ENCODE measurements around the gene POLE.

The POLE gene

GRCh38 chr12:132687211-132688164 lies at the start of gene POLE, which contains the start of gene PXMP2:
POLE (minus strand) TSS chr12:132687342; CDS start chr12:132687315, 27 bp downstream.
PXMP2 (plus strand) TSS chr12:132687587; CDS start chr12:132687671, 84 bp downstream.
- peak; percentile 85 to 88 for DNase-seq (ENCODE audit: low read depth in 2 of 2)

DNA sequence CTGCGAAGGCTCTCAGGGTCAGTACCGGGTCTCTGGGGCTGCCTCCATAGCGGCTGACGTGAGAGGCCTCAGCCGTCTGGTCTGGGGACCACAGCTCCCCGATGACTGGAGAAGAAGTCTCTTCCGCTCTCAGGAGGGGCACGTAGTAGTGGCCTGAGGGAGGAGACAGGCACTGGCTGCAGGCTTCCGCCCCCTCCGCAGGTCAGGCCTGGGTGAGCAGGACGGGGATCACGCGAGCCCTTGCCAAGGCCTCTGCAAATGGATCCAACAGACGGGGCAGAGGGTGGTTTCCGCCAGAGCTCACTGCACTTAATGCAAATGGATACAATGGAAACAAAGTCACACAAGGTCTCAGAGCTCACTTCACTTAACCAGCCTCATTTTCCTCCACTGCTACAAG lies 49.8 kb upstream of the POLE start:
- no peak for DNase-seq (ENCODE audit: low read depth in 2 of 2)

GRCh38 chr12:132736378-132736777 lies 49.2 kb upstream of the POLE start:
- no peak for DNase-seq (ENCODE audit: low read depth in 2 of 2)

GRCh38 chr12:132735496-132735895 lies 48.4 kb upstream of the POLE start:
- DNase-seq (ENCODE audit: low read depth in 2 of 2) = no peak

- no peak for DNase-seq (ENCODE audit: low read depth in 2 of 2)
These were observed 47.1 kb upstream of the POLE start for GRCh38 chr12:132734206-132734605.

DNA sequence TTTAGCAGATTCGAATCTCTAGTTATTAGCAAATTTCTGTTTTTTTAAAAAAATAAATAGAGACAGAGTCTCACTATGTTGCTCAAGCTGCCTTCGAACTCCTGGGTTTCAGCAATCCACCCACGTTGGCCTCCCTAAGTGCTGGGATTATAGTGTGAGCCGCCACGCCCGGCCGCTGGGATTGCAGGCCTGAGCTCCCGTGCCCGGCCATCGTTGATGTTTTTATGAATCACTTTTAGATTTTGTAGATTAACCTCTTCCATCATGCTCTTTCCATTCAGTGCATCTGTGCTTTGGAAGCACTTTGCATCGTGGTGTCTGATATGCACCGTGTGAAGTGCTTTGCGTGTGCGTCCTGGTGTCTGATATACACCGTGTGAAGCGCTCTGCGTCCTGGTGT lies 44.4 kb upstream of the POLE start:
- DNase-seq (ENCODE audit: low read depth in 2 of 2) = no peak

DNA sequence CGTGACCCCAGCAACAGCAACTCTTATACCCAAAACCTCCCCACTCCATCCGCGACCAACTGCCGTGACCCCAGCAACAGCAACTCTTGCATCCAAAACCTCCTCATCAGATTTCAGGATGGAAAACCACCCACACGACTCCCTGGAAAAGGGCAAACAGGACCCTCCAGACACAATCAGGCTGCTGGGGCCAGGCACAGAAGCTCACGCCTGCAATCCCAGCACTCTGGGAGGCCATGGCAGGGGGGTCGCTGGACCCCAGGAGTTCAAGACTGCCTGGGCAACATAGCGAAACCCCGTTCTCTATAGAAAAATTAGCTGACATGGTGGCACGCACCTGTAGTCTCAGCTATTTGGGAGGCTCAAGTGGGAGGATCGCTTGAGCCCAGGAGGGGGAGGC lies 43.2 kb upstream of the POLE start:
- DNase-seq (ENCODE audit: low read depth in 2 of 2) = no peak

- DNase-seq (ENCODE audit: low read depth in 2 of 2) = no peak
These were observed 42.6 kb upstream of the POLE start for GRCh38 chr12:132729541-132730320.

- no peak for DNase-seq (ENCODE audit: low read depth in 2 of 2)
These were observed 41.4 kb upstream of the POLE start for GRCh38 chr12:132728502-132728901.

DNA sequence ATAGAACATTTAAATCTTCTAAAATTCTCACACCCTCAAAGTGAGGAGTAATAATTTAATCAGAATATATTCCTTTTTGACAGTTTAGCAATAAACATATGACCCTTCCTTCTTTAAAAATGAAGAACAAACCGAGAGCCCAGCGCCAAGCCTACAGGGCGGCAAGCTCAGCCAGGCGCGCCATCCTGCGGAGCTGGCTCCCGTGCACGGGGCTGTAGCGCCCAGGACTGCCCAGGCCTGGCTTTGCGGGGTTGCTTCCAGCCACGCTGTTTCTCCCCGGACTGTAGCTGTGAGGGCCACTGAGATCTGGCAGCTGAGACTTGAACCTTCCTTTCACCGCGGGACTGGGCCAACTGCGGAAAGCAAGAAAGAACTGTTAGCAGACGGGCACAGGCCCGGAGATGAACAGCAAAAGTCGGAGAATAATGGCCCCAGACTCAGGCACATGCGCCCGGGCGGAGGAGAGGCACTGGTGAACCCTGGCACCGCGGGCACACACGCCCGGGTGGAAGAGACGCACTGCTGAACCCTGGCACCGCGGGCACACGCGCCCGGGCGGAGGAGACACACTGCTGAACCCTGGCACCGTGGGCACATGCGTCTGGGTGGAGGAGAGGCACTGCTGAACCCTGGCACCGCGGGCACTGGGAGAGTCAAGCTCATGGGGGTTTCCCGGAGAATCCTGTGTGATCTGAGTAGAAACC lies 40.1 kb upstream of the POLE start:
- no peak for DNase-seq (ENCODE audit: low read depth in 2 of 2)

- no peak for DNase-seq (ENCODE audit: low read depth in 2 of 2)
These were observed 39.2 kb upstream of the POLE start for GRCh38 chr12:132726386-132726785.

DNA sequence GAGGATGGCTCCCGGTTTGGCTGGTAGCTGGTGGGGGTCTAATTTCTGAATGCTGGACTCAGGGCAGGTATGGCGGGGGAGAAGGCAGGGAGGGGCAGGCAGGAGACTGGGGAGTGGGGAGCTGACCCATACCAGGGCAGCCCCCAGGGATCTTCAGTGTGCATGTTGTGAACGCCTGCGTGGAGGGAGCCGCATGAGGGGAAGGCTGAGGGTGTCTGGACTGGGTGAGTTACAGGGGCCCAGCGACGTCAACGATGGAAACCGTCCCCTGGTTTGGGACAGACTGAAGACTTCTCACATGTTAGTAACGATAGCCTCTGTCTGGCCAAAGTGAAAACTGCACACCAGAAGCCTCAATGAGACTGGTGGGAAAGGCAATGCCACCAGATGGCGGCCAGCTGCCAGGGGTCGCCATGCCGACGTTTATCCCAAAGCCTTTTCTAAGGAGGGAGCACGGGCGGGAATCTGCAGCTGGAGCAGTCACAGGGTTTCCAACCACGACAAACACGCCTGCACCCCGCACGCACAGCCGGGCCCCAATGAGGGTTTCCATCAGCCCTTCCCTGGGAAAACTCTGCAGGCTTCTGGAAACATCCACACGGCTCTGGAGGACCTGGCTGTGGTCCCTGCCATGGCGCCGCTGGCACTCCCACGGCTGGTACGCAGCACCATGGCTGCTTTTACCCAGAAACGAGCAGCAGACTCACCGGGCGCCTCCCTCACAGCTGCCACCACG lies 37.5 kb upstream of the POLE start:
- DNase-seq (ENCODE audit: low read depth in 2 of 2) = no peak

DNA sequence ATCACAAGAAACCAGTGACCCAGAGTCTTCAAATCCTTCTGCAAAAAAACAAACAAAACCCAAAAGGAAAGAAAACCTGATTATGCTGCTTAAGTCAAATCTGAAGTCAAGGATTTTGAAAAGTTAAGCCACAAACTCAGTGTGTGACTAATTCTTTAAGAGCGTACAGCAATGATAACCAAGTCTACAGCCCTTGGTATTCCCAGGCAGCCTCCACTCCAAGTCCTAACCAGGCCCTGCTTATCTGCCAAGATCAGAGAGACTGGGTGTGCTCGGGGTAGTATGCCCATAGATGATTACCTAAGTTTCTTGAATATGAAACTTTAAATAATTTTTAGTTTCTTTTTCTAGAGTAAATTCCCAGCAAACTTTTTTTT lies 36.6 kb upstream of the POLE start:
- DNase-seq (ENCODE audit: low read depth in 2 of 2) = no peak

- no peak for DNase-seq (ENCODE audit: low read depth in 2 of 2)
These were observed 36.0 kb upstream of the POLE start for GRCh38 chr12:132723015-132723763.

- no peak for DNase-seq (ENCODE audit: low read depth in 2 of 2)
These were observed 33.6 kb upstream of the POLE start for GRCh38 chr12:132720606-132721345.

DNA sequence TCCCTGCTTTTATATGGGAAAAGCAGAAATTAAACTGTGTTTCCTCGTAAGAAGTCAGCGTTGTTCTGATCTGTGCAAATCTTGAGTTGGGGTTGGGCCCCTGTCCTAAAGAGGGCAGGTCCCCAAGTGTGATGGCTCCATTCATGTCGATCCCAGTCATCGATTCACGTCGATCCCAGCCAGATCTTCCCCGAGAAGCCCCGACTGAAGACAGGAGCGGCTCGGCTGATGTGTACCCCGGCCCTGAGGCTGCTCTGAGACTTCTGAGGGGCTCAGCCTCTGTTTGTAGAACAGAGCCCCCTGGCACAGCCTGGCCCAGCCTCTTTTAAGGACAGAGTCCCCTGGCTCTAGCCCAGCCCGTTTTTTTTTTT lies 32.8 kb upstream of the POLE start:
- DNase-seq (ENCODE audit: low read depth in 2 of 2) = no peak

GRCh38 chr12:132719141-132719953 lies 32.2 kb upstream of the POLE start:
- no peak for DNase-seq (ENCODE audit: low read depth in 2 of 2)

GRCh38 chr12:132718644-132719043 lies 31.5 kb upstream of the POLE start:
- no peak for DNase-seq (ENCODE audit: low read depth in 2 of 2)
